CD14-positive monocyte (primary cell): Measurements from ENCODE around the gene KIAA0232. TPM values are rescaled to one million over a fixed set of nuclear protein-coding genes. Genes with fewer than 3 reads are reported as not detected.

Experiments
- DNase-seq, 3 donors: peaks; one replicate each; pipeline ENCODE4 v3.0.0-alpha.2; 2011 to 2022
- H2AFZ ChIP-seq: 2 replicates; pipeline ENCODE4 v1.6.0; 2012; ENCODE audit warnings: mild to moderate bottlenecking, low read depth, low read length, inconsistent platforms; ENCODE audit not compliant: insufficient read depth, poor library complexity, severe bottlenecking
- H3K27ac ChIP-seq, 2 donors: 1 replicate in 1 of 2; 2 replicates in 1 of 2; pipeline ENCODE4 v1.5.1; 2012 to 2013; ENCODE audit warnings: low read length in 2 of 2, control low read depth in 1 of 2, inconsistent platforms in 1 of 2, low read depth in 1 of 2, mild to moderate bottlenecking in 1 of 2
- H3K27me3 ChIP-seq, 2 donors: one replicate each; pipeline versions ENCODE4 v1.6.0 to v1.6.1; 2011 to 2013; ENCODE audit warnings: low read length in 2 of 2; ENCODE audit not compliant: control insufficient read depth in 2 of 2, insufficient read depth in 2 of 2
- H3K36me3 ChIP-seq, 2 donors: replicated peaks in 1 of 2; 1 replicate in 1 of 2; 2 replicates in 1 of 2; pipeline versions ENCODE4 v1.5.1 to v1.6.1; 2012 to 2013; ENCODE audit warnings: low read length in 2 of 2, control low read depth in 1 of 2, inconsistent platforms in 1 of 2, mild to moderate bottlenecking in 1 of 2; ENCODE audit not compliant: insufficient read depth in 2 of 2, control insufficient read depth in 1 of 2
- H3K4me1 ChIP-seq, 2 donors: 1 replicate in 1 of 2; 2 replicates in 1 of 2; pipeline versions ENCODE4 v1.5.1 to v1.6.1; 2012 to 2013; ENCODE audit warnings: low read length in 2 of 2, control low read depth in 1 of 2, inconsistent platforms in 1 of 2, mild to moderate bottlenecking in 1 of 2, moderate library complexity in 1 of 2; ENCODE audit not compliant: insufficient read depth in 2 of 2, control insufficient read depth in 1 of 2
- H3K4me2 ChIP-seq: replicated peaks from 2 replicates; pipeline ENCODE3; 2012; ENCODE audit warnings: low read length, moderate library complexity, mild to moderate bottlenecking; ENCODE audit not compliant: poor library complexity, severe bottlenecking; ENCODE audit errors: extremely low read depth
- H3K4me3 ChIP-seq, 3 experiments: fragments of 200-600 bp in 1 of 3; sonication (generic) in 1 of 3; replicated peaks in 1 of 3; 1 replicate in 2 of 3; 2 replicates in 1 of 3; pipeline ENCODE4 v1.5.1; 2011 to 2013; ENCODE audit warnings: low read length in 3 of 3, mild to moderate bottlenecking in 3 of 3, control low read depth in 2 of 3, low read depth in 2 of 3, inconsistent platforms in 1 of 3, moderate library complexity in 1 of 3
- H3K79me2 ChIP-seq: 2 replicates; pipeline ENCODE4 v1.6.0; 2012; ENCODE audit warnings: mild to moderate bottlenecking, control low read depth, inconsistent platforms, low read length, moderate library complexity; ENCODE audit not compliant: insufficient read depth
- H3K9ac ChIP-seq: 2 replicates; pipeline ENCODE4 v1.6.0; 2017; ENCODE audit warnings: low read length, mild to moderate bottlenecking; ENCODE audit not compliant: insufficient read depth, poor library complexity, severe bottlenecking
- H3K9me3 ChIP-seq, 2 donors: replicated peaks in 1 of 2; 1 replicate in 1 of 2; 2 replicates in 1 of 2; pipeline versions ENCODE4 v1.5.1 to v1.6.1; 2012 to 2013; ENCODE audit warnings: low read length in 2 of 2, control low read depth in 1 of 2; ENCODE audit not compliant: control insufficient read depth in 1 of 2, insufficient read depth in 1 of 2
- H4K20me1 ChIP-seq: 2 replicates; pipeline ENCODE4 v1.6.0; 2012; ENCODE audit warnings: mild to moderate bottlenecking, low read length, control low read depth, moderate library complexity; ENCODE audit not compliant: insufficient read depth
- H3K27ac Mint-ChIP-seq, 7 donors: one replicate each; pipeline ENCODE4 v1.8.0; 2020; ENCODE audit warnings: mild to moderate bottlenecking in 7 of 7, mixed read lengths in 7 of 7, moderate library complexity in 6 of 7, inconsistent platforms in 2 of 7
- H3K27me3 Mint-ChIP-seq, 3 donors: one replicate each; pipeline ENCODE4 v1.8.0; 2021 to 2022; ENCODE audit warnings: low read depth in 3 of 3, mild to moderate bottlenecking in 3 of 3, mixed read lengths in 3 of 3, moderate library complexity in 3 of 3, inconsistent platforms in 1 of 3
- H3K36me3 Mint-ChIP-seq, 2 donors: one replicate each; pipeline ENCODE4 v1.8.0; 2020; ENCODE audit warnings: mixed read lengths in 2 of 2, inconsistent platforms in 1 of 2, mild to moderate bottlenecking in 1 of 2
- H3K4me1 Mint-ChIP-seq: one replicate; pipeline ENCODE4 v1.8.0; 2020; ENCODE audit warnings: mild to moderate bottlenecking, mixed read lengths
- H3K4me3 Mint-ChIP-seq, 2 donors: one replicate each; pipeline ENCODE4 v1.8.0; 2020; ENCODE audit warnings: mild to moderate bottlenecking in 2 of 2, mixed read lengths in 2 of 2, moderate library complexity in 1 of 2
- H3K9me3 Mint-ChIP-seq, 7 donors: one replicate each; pipeline ENCODE4 v1.8.0; 2020 to 2022; ENCODE audit warnings: mixed read lengths in 7 of 7, mild to moderate bottlenecking in 6 of 7, moderate library complexity in 6 of 7, inconsistent platforms in 2 of 7
- WGBS: methylation state at CpG from one replicate; pipeline ENCODE4 v1.1.5; 2013; ENCODE audit warnings: missing lambda C conversion rate; ENCODE audit not compliant: insufficient coverage; 5-methylcytosine and 5-hydroxymethylcytosine counted together
- intact Hi-C, 2 donors: fragments of 100-400 bp; cut with micrococcal nuclease; formaldehyde crosslinking; loops; one replicate each; pipeline versions ENCODE4 v1.15.0 to v1.15.1; 2023
- polyA plus RNA-seq, 3 donors: library from polyadenylated mRNA; depleted of rRNA in 1 of 3; unstranded in 2 of 3; stranded (reverse) in 1 of 3; fragments of 300-500 nt in 2 of 3; fragments of >200 nt in 1 of 3; fragmentation: Illumina TruSeq in 2 of 3; gene quantifications; 1 replicate in 2 of 3; 2 replicates in 1 of 3; pipeline ENCODE4 v1.2.3, GENCODE V29; 2012 to 2021
- TF ChIP-seq, protein P1 (sequence below): fragments of 200-600 bp; IDR thresholded peaks from one replicate; pipeline ENCODE4 v1.8.0; 2022; ENCODE audit warnings: antibody characterized with exemption, mild to moderate bottlenecking

Gene KIAA0232
- polyA plus RNA-seq, 3 donors, result 12.3 to 27.3 (median 20.6) TPM

DNA sequence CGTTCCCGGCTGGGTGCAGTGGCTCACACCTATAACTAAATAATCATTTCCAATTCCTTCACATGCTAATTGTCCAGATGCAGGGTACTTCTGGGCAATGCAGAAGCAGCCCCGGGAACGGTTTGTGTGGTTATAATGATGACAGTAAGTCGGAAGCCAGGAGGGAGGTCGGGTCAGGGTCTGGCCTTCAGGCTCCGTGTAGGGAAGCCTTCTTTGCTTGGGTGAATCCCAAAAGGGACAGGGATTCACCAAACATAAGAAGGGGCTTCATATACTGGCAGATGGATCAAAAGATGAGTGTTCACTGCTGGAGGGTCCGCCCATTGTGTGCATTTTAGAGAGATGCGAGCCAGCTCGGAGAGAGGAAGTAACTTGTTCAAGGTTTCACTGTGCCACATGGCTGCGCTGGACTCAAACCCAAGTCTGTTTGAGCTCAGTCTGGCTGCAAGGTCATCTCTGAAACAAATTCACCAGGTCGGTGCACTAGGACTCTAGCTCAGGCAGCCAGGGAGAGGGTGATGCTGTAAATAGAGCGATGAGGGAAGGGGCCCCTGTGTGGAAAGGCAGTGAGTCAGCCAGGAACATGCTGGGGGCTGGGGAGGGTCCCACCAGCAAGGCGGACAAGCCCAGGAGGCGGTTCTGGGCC, 4.8 kb upstream of the KIAA0232 start:
- Mint-ChIP-seq H3K4me1 (peaks cover 68% of the 10 kb centered on the region), H3K27ac (peak overlapping the region in 6 of 7 donors; percentile 33 to 89 (median 77))

DNA sequence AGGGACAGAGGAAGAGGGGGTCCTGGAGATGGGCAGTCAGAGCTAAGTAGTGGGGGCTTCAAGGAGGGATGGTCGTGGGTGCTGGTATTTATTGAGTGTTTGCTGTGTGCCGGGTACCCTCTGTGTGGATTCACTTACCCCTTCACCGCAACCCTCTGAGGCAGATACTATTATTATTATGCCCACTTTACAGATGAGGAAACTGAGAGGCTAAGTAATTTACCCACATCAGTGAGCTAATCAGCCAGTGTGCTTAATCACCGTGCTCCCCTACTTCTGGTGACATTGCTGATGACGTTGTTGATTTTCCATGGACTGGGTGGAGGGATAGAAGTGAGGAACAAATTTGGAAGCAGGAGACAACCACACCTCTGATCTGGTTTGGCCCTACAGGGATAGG, 4.1 kb upstream of the KIAA0232 start:
- intact Hi-C loops, result loop anchor here in 1 of 2 donors (5.0 kb wide), 1 partner anchor 94 kb away; no protein-coding TSS in a partner anchor
- Histone ChIP-seq H4K20me1 (no peaks in the 10 kb centered on the region), H2AFZ (no peak overlapping the region), H3K36me3 (no peaks in the 10 kb centered on the region), H3K27me3 (no peaks in the 10 kb centered on the region), H3K4me3 (no peak overlapping the region), H3K9me3 (no peaks in the 10 kb centered on the region), H3K27ac (no peak overlapping the region), H3K79me2 (peaks cover 7% of the 10 kb centered on the region), H3K9ac (no peak overlapping the region), H3K4me1 (peaks cover 48 to 62% of the 10 kb centered on the region in 2 donors), H3K4me2 (no peak overlapping the region)
- Mint-ChIP-seq H3K4me1 (peaks cover 67% of the 10 kb centered on the region), H3K36me3 (peaks cover 0 to 2% of the 10 kb centered on the region in 2 donors), H3K27ac (peak overlapping the region in 1 of 7 donors; percentile 33), H3K27me3 (peaks cover 0 to 4% (median 2%) of the 10 kb centered on the region in 3 donors), H3K9me3 (peaks cover 0 to 9% (median 5%) of the 10 kb centered on the region in 7 donors), H3K4me3 (no peak overlapping the region)
- DNase-seq, result no peak
- WGBS, result 100% methylated on average over 2 of the region's 5 CpGs
- TF ChIP-seq, protein P1, sequence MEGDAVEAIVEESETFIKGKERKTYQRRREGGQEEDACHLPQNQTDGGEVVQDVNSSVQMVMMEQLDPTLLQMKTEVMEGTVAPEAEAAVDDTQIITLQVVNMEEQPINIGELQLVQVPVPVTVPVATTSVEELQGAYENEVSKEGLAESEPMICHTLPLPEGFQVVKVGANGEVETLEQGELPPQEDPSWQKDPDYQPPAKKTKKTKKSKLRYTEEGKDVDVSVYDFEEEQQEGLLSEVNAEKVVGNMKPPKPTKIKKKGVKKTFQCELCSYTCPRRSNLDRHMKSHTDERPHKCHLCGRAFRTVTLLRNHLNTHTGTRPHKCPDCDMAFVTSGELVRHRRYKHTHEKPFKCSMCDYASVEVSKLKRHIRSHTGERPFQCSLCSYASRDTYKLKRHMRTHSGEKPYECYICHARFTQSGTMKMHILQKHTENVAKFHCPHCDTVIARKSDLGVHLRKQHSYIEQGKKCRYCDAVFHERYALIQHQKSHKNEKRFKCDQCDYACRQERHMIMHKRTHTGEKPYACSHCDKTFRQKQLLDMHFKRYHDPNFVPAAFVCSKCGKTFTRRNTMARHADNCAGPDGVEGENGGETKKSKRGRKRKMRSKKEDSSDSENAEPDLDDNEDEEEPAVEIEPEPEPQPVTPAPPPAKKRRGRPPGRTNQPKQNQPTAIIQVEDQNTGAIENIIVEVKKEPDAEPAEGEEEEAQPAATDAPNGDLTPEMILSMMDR, result no peak

More for the DNA sequence above, 4.8 kb upstream of the KIAA0232 start:
- Histone ChIP-seq H3K4me2 (peak overlapping the region; percentile 67), H2AFZ (peak overlapping the region; percentile 68), H3K9ac (no peak overlapping the region), H4K20me1 (no peaks in the 10 kb centered on the region), H3K36me3 (no peaks in the 10 kb centered on the region), H3K4me1 (peaks cover 48 to 62% of the 10 kb centered on the region in 2 donors), H3K79me2 (peaks cover under 1% of the 10 kb centered on the region), H3K27me3 (no peaks in the 10 kb centered on the region), H3K4me3 (peak overlapping the region; percentile 8 to 57 (median 23)), H3K27ac (peak overlapping the region in 1 of 2 donors; percentile 37), H3K9me3 (no peaks in the 10 kb centered on the region)
- TF ChIP-seq, protein P1, result no peak
- peaks cover 0 to 8% (median 2%) of the 10 kb centered on the region in 3 donors for H3K27me3 Mint-ChIP-seq
- H3K4me3 Mint-ChIP-seq, result peak overlapping the region; percentile 71 to 85
- 11% methylated on average over 9 of the region's 15 CpGs for WGBS
- peak; percentile 36 to 49 (median 38) for DNase-seq
- peaks cover 0 to 2% of the 10 kb centered on the region in 2 donors for H3K36me3 Mint-ChIP-seq
- intact Hi-C loops, result loop anchor here in 1 of 2 donors (5.0 kb wide), 1 partner anchor 95 kb away; no protein-coding TSS in a partner anchor
- H3K9me3 Mint-ChIP-seq, result peaks cover 0 to 9% (median 5%) of the 10 kb centered on the region in 7 donors
